ENCODE results near the gene GDI1. TPM values are rescaled to one million over a fixed set of nuclear protein-coding genes. Genes with fewer than 3 reads are reported as not detected.

GDI1 gene
- total and polyA plus RNA-seq, 9 donors: 72.8 to 188 (median 116) TPM

GRCh38 chrX:154439841-154440240 is 2.9 kb downstream of the GDI1 start:
- Histone ChIP-seq H3K36me3 (no peaks in the 10 kb centered on the region), H3K9me3 (no peaks in the 10 kb centered on the region), H3K4me3 (no peak overlapping the region), H3K4me1 (ENCODE audit: insufficient read depth) (peaks cover 6% of the 10 kb centered on the region), H3K27ac (no peak overlapping the region), H3K27me3 (no peaks in the 10 kb centered on the region)
- no peak for TF ChIP-seq POLR2A (IDR thresholded peaks at IDR 0.05)
- no peak for TF ChIP-seq EP300 (IDR thresholded peaks at IDR 0.05)
- no peak for TF ChIP-seq CTCF (IDR thresholded peaks at IDR 0.05)
- 85 to 92% (median 88%) methylated on average over 18 of the region's 18 CpGs for whole genome bisulfite sequencing, 3 donors
- intact Hi-C loops (cut with DNase I): no loop called here
- DNase-seq: no peak

DNA sequence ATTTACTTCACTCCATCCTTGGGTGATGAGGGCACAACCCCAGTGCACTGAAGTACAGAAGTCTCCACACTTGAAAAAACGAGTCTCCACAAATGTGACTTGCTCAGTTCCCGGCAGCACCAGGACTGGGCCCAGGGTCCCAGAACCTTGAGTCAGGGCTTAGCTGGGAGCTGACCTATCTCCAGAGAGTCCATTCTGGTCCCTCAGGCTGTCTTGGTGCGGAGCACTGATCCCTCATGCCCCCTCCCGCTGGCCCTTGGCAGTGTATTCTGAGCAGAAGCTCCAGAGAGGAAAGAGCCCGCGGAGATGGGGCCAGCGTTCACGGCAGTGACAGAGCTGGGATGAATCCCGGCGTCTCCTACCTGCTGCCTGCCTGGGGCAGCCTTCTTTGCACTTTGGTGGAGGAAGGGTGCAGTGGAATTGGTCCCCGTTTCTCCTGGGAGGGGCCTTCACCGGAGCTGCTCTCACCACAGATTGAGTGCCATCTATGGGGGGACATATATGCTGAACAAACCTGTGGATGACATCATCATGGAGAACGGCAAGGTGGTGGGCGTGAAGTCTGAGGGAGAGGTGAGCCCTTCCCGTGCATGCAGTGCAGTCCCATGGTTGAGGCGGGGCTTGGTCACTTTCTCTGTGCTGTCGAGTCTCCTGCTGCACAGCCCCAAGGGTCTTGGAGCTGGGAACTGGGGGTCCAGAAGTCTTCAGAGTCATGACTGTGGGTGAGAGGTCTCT is 3.8 kb downstream of the GDI1 start:
- H3K4me3 ChIP-seq: no peak overlapping the region
- TF ChIP-seq CTCF (IDR thresholded peaks at IDR 0.05): no peak
- no peak for TF ChIP-seq POLR2A (IDR thresholded peaks at IDR 0.05)
- no peak for TF ChIP-seq EP300 (IDR thresholded peaks at IDR 0.05)
- no peak overlapping the region for H3K27ac ChIP-seq
- WGBS, 3 donors: 80 to 83% (median 83%) methylated on average over 17 of the region's 17 CpGs
- no peak for DNase-seq
- intact Hi-C loops (cut with DNase I): no loop called here
- H3K36me3 ChIP-seq: no peaks in the 10 kb centered on the region
- H3K27me3 ChIP-seq: no peaks in the 10 kb centered on the region
- H3K9me3 ChIP-seq: no peaks in the 10 kb centered on the region
- H3K4me1 ChIP-seq (ENCODE audit: insufficient read depth): peaks cover 6% of the 10 kb centered on the region

DNA sequence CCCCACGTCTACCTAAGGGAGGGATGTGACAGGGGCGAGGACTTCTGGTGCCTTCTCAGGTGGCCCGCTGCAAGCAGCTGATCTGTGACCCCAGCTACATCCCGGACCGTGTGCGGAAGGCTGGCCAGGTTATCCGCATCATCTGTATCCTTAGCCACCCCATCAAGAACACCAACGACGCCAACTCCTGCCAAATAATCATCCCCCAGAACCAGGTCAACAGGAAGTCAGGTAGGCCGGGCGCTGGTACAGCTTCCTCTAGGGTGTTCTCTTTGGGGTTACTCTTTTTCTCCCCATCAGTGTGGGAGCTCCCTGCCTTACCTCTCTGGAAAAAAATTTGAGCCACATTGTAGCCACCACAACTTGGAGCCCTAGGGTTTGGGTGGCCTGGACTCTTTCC is 4.6 kb downstream of the GDI1 start:
- 86 to 91% (median 86%) methylated on average over 11 of the region's 11 CpGs for WGBS, 3 donors
- TF ChIP-seq POLR2A (IDR thresholded peaks at IDR 0.05): no peak
- no peak for TF ChIP-seq EP300 (IDR thresholded peaks at IDR 0.05)
- TF ChIP-seq CTCF (IDR thresholded peaks at IDR 0.05): no peak
- intact Hi-C loops (cut with DNase I): no loop called here
- Histone ChIP-seq H3K36me3 (no peaks in the 10 kb centered on the region), H3K27me3 (no peaks in the 10 kb centered on the region), H3K4me1 (ENCODE audit: insufficient read depth) (peaks cover 6% of the 10 kb centered on the region), H3K27ac (no peak overlapping the region), H3K4me3 (no peak overlapping the region), H3K9me3 (no peaks in the 10 kb centered on the region)
- no peak for DNase-seq

- no peak for TF ChIP-seq EP300 (IDR thresholded peaks at IDR 0.05)
- TF ChIP-seq CTCF (IDR thresholded peaks at IDR 0.05): no peak
- TF ChIP-seq POLR2A (IDR thresholded peaks at IDR 0.05): no peak
- Histone ChIP-seq H3K9me3 (no peaks in the 10 kb centered on the region), H3K4me1 (ENCODE audit: insufficient read depth) (peaks cover 6% of the 10 kb centered on the region), H3K27ac (no peak overlapping the region), H3K36me3 (no peaks in the 10 kb centered on the region), H3K27me3 (no peaks in the 10 kb centered on the region), H3K4me3 (no peak overlapping the region)
- intact Hi-C loops (cut with DNase I): no loop called here
- peak in 1 of 5 donors; percentile 18 for DNase-seq
- 72 to 82% (median 78%) methylated on average over 21 of the region's 21 CpGs for WGBS, 3 donors
Measured at GRCh38 chrX:154441984-154442707, 5.2 kb downstream of the GDI1 start.
